H9 (cell line): ENCODE data around the gene PDE4B. TPM values are rescaled to one million over a fixed set of nuclear protein-coding genes. Genes with fewer than 3 reads are reported as not detected.

Experiments used
- DNase-seq: peaks from one replicate; pipeline ENCODE4 v3.0.0-alpha.2; 2017
- H2AFZ ChIP-seq: one replicate; pipeline ENCODE4 v1.6.1; 2013; ENCODE audit warnings: mild to moderate bottlenecking, low read length, control low read depth, moderate library complexity
- H2AK5ac ChIP-seq: 2 replicates; pipeline ENCODE4 v1.6.1; 2013; ENCODE audit warnings: low read length, control low read depth, mixed read lengths; ENCODE audit not compliant: insufficient read length
- H2BK120ac ChIP-seq: one replicate; pipeline ENCODE4 v1.6.1; 2013; ENCODE audit warnings: low read depth, mild to moderate bottlenecking, low read length, control low read depth, inconsistent platforms; ENCODE audit not compliant: poor library complexity, severe bottlenecking
- H2BK12ac ChIP-seq: 2 replicates; pipeline ENCODE4 v1.6.1; 2013; ENCODE audit warnings: low read length, control low read depth, mixed read lengths, low read depth; ENCODE audit not compliant: insufficient read length
- H2BK15ac ChIP-seq: 2 replicates; pipeline ENCODE4 v1.6.1; 2013; ENCODE audit warnings: low read depth, low read length, control low read depth
- H2BK20ac ChIP-seq: one replicate; pipeline ENCODE4 v1.6.1; 2013; ENCODE audit warnings: low read depth, mild to moderate bottlenecking, low read length, control low read depth, inconsistent platforms; ENCODE audit not compliant: poor library complexity, severe bottlenecking
- H2BK5ac ChIP-seq: 2 replicates; pipeline ENCODE4 v1.6.1; 2013; ENCODE audit warnings: low read length, control low read depth, mixed read lengths; ENCODE audit not compliant: insufficient read length
- H3K14ac ChIP-seq: 2 replicates; pipeline ENCODE4 v1.6.1; 2013; ENCODE audit warnings: low read length, control low read depth; ENCODE audit not compliant: insufficient read depth
- H3K18ac ChIP-seq: 2 replicates; pipeline ENCODE4 v1.6.1; 2013; ENCODE audit warnings: low read depth, mild to moderate bottlenecking, mixed read lengths, low read length, control low read depth; ENCODE audit not compliant: insufficient read length
- H3K23ac ChIP-seq: 2 replicates; pipeline ENCODE4 v1.6.1; 2013; ENCODE audit warnings: low read length, control low read depth, mixed read lengths, low read depth; ENCODE audit not compliant: insufficient read length
- H3K23me2 ChIP-seq: 2 replicates; pipeline ENCODE4 v1.6.1; 2013; ENCODE audit warnings: low read depth, mild to moderate bottlenecking, mixed read lengths, low read length, control low read depth; ENCODE audit not compliant: insufficient read length, poor library complexity, severe bottlenecking
- H3K27ac ChIP-seq: 2 replicates; pipeline ENCODE4 v1.5.1; 2013; ENCODE audit warnings: low read length, control low read depth, mixed read lengths, low read depth; ENCODE audit not compliant: insufficient read length
- H3K27me3 ChIP-seq: 2 replicates; pipeline ENCODE4 v1.6.1; 2013; ENCODE audit warnings: low read length, control low read depth, inconsistent platforms; ENCODE audit not compliant: insufficient read depth
- H3K4ac ChIP-seq: 2 replicates; pipeline ENCODE4 v1.6.1; 2013; ENCODE audit warnings: low read depth, mild to moderate bottlenecking, control low read depth, inconsistent platforms, low read length, moderate library complexity
- H3K4me1 ChIP-seq: 2 replicates; pipeline ENCODE4 v1.6.1; 2013; ENCODE audit warnings: low read length, control low read depth, inconsistent platforms; ENCODE audit not compliant: insufficient read depth
- H3K4me2 ChIP-seq: 2 replicates; pipeline ENCODE4 v1.6.1; 2013; ENCODE audit warnings: low read length, control low read depth, mixed read lengths; ENCODE audit not compliant: insufficient read length, insufficient read depth
- H3K56ac ChIP-seq: 2 replicates; pipeline ENCODE4 v1.6.1; 2013; ENCODE audit warnings: low read depth, mild to moderate bottlenecking, mixed read lengths, low read length, control low read depth; ENCODE audit not compliant: insufficient read length
- H3K79me1 ChIP-seq: 2 replicates; pipeline ENCODE4 v1.6.1; 2013; ENCODE audit warnings: low read depth, mild to moderate bottlenecking, moderate library complexity, low read length, control low read depth, inconsistent platforms; ENCODE audit not compliant: insufficient read depth, poor library complexity, severe bottlenecking
- H3K79me2 ChIP-seq: 2 replicates; pipeline ENCODE4 v1.6.1; 2013; ENCODE audit warnings: low read length, control low read depth, inconsistent platforms; ENCODE audit not compliant: insufficient read depth
- H3K9ac ChIP-seq: 2 replicates; pipeline ENCODE4 v1.6.1; 2013; ENCODE audit warnings: low read length, control low read depth, mixed read lengths; ENCODE audit not compliant: insufficient read length; ENCODE audit errors: extremely low read depth
- H3K9me3 ChIP-seq: one replicate; pipeline ENCODE4 v1.6.1; 2013; ENCODE audit warnings: low read depth, low read length, inconsistent platforms; ENCODE audit not compliant: control insufficient read depth
- H3T11ph ChIP-seq: one replicate; pipeline ENCODE4 v1.6.1; 2013; ENCODE audit warnings: mild to moderate bottlenecking, low read length, control low read depth, inconsistent platforms
- H4K20me1 ChIP-seq: one replicate; pipeline ENCODE4 v1.6.1; 2013; ENCODE audit not compliant: control insufficient read depth, insufficient read length, insufficient read depth
- H4K5ac ChIP-seq: 2 replicates; pipeline ENCODE4 v1.6.1; 2013; ENCODE audit warnings: low read depth, mild to moderate bottlenecking, mixed read lengths, low read length, control low read depth; ENCODE audit not compliant: insufficient read length
- H4K8ac ChIP-seq: replicated peaks from 2 replicates; pipeline ENCODE4 v1.6.1; 2013; ENCODE audit warnings: low read length, control low read depth, mixed read lengths, low read depth; ENCODE audit not compliant: insufficient read length
- H4K91ac ChIP-seq: 2 replicates; pipeline ENCODE4 v1.6.1; 2013; ENCODE audit warnings: low read depth, mild to moderate bottlenecking, moderate library complexity, mixed read lengths, low read length, control low read depth; ENCODE audit not compliant: insufficient read length
- H3K27ac Mint-ChIP-seq, 3 experiments: 2 replicates in 2 of 3; 3 replicates in 1 of 3; pipeline ENCODE4 v1.8.0; 2020 to 2021; ENCODE audit warnings: mixed read lengths in 3 of 3, mild to moderate bottlenecking in 1 of 3, moderate library complexity in 1 of 3
- H3K27me3 Mint-ChIP-seq: 2 replicates; pipeline ENCODE4 v1.8.0; 2021; ENCODE audit warnings: low read depth, mild to moderate bottlenecking, moderate library complexity, mixed read lengths
- H3K36me3 Mint-ChIP-seq, 3 experiments: 2 replicates in 2 of 3; 3 replicates in 1 of 3; pipeline ENCODE4 v1.8.0; 2020 to 2021; ENCODE audit warnings: low read depth in 3 of 3, mixed read lengths in 3 of 3; ENCODE audit not compliant: insufficient read depth in 1 of 3
- H3K4me1 Mint-ChIP-seq, 2 experiments: 2 replicates each; pipeline ENCODE4 v1.8.0; 2020; ENCODE audit warnings: mixed read lengths in 2 of 2
- H3K4me3 Mint-ChIP-seq, 2 experiments: 2 replicates in 1 of 2; 3 replicates in 1 of 2; pipeline ENCODE4 v1.8.0; 2020 to 2021; ENCODE audit warnings: mild to moderate bottlenecking in 2 of 2, mixed read lengths in 2 of 2, moderate library complexity in 1 of 2
- H3K9me3 Mint-ChIP-seq, 2 experiments: 2 replicates in 1 of 2; 3 replicates in 1 of 2; pipeline ENCODE4 v1.8.0; 2020; ENCODE audit warnings: mild to moderate bottlenecking in 2 of 2, mixed read lengths in 2 of 2, moderate library complexity in 1 of 2
- WGBS: extraction: QIAGEN DNeasy Blood & Tissue Kit; methylation state at CpG from one replicate; pipeline ENCODE4 v1.1.7; 2013; ENCODE audit warnings: missing lambda C conversion rate, low lambda C conversion rate, mixed read lengths; ENCODE audit not compliant: insufficient read length; ENCODE audit errors: extremely low coverage; 5-methylcytosine and 5-hydroxymethylcytosine counted together
- total RNA-seq: library from RNA; stranded (reverse); gene quantifications from 2 replicates; pipeline ENCODE4 v1.2.1, GENCODE V29; 2021
- TF ChIP-seq, protein P1 (sequence below): fragments of 200-600 bp; sonication (generic); conservative IDR thresholded peaks from 3 replicates; pipeline ENCODE4 v1.8.0; 2021; ENCODE audit warnings: antibody characterized with exemption, mild to moderate bottlenecking

Gene PDE4B
- total RNA-seq, 1 experiment from 2014 or later, result 19.8 TPM

DNA sequence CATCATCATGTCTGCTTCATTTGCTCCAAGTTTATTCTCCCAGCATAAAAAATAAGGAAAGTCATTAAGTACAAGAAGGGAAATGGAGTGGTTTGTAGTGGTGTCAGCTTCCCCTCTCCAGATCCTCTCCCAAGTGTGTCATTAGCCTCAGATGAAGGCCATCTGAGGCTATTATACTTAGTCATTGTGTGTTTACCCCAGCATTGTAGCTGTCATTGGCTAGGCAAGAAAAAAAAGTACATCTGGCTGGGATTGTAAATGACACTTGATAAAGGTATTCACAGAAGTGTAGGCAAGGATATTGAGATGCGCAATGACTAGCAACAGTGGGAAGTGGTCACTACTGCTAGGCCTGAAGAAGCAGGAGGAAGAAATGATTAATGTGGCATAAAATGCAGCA, 424.3 kb downstream of the PDE4B start:
- Mint-ChIP-seq H3K9me3 (no peaks in the 10 kb centered on the region), H3K4me1 (0 out of 4 replicates have a peak, but pooled peaks cover 0 to 3% of the 10 kb centered on the region in 2 experiments), H3K27ac (no peak overlapping the region), H3K36me3 (no peaks in the 10 kb centered on the region), H3K4me3 (no peak overlapping the region), H3K27me3 (no peaks in the 10 kb centered on the region)
- no peak overlapping the region for H3K4me2 ChIP-seq
- no peak overlapping the region for H3K4ac ChIP-seq
- no peak for DNase-seq
- no peak overlapping the region for H3K27ac ChIP-seq
- WGBS, result no CpG with 5 or more reads among the region's 1 CpG
- H4K5ac ChIP-seq, result no peak overlapping the region
- no peak overlapping the region for H3K23ac ChIP-seq
- H3K4me1 ChIP-seq, result no peaks in the 10 kb centered on the region
- TF ChIP-seq, protein P1, sequence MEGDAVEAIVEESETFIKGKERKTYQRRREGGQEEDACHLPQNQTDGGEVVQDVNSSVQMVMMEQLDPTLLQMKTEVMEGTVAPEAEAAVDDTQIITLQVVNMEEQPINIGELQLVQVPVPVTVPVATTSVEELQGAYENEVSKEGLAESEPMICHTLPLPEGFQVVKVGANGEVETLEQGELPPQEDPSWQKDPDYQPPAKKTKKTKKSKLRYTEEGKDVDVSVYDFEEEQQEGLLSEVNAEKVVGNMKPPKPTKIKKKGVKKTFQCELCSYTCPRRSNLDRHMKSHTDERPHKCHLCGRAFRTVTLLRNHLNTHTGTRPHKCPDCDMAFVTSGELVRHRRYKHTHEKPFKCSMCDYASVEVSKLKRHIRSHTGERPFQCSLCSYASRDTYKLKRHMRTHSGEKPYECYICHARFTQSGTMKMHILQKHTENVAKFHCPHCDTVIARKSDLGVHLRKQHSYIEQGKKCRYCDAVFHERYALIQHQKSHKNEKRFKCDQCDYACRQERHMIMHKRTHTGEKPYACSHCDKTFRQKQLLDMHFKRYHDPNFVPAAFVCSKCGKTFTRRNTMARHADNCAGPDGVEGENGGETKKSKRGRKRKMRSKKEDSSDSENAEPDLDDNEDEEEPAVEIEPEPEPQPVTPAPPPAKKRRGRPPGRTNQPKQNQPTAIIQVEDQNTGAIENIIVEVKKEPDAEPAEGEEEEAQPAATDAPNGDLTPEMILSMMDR, result no peak
- H2AK5ac ChIP-seq, result no peak overlapping the region
- no peak overlapping the region for H3K14ac ChIP-seq
- no peak overlapping the region for H3T11ph ChIP-seq
- H3K27me3 ChIP-seq, result no peaks in the 10 kb centered on the region
- no peak overlapping the region for H2BK5ac ChIP-seq
- H3K79me1 ChIP-seq, result no peaks in the 10 kb centered on the region
- no peak overlapping the region for H3K9ac ChIP-seq
- H3K79me2 ChIP-seq, result no peaks in the 10 kb centered on the region
- H2BK12ac ChIP-seq, result no peak overlapping the region
- no peak overlapping the region for H4K91ac ChIP-seq
- no peaks in the 10 kb centered on the region for H4K20me1 ChIP-seq
- no peaks in the 10 kb centered on the region for H3K9me3 ChIP-seq
- no peak overlapping the region for H2BK20ac ChIP-seq
- H3K18ac ChIP-seq, result no peak overlapping the region
- no peaks in the 10 kb centered on the region for H3K23me2 ChIP-seq
- no peak overlapping the region for H3K56ac ChIP-seq
- no peak overlapping the region for H2AFZ ChIP-seq
- H4K8ac ChIP-seq, result no peak overlapping the region
- no peak overlapping the region for H2BK15ac ChIP-seq
- no peak overlapping the region for H2BK120ac ChIP-seq
